H7 (cell line): ENCODE results near the gene TRPV5. TPM values are rescaled to one million over a fixed set of nuclear protein-coding genes. Genes with fewer than 3 reads are reported as not detected.
A peak's percentile ranks its signal among the peaks of the same experiment; 100 is the strongest.

ENCODE experiments used
- DNase-seq: peaks from one replicate; pipeline ENCODE4 v3.0.0; 2012
- H3K27me3 ChIP-seq: 2 replicates; pipeline ENCODE4 v1.6.0; 2011; ENCODE audit warnings: mild to moderate bottlenecking, low read length; ENCODE audit not compliant: control insufficient read depth, insufficient read depth
- H3K36me3 ChIP-seq: replicated peaks from 2 replicates; pipeline ENCODE4 v1.5.1; 2011; ENCODE audit warnings: low read length; ENCODE audit not compliant: control insufficient read depth, insufficient read depth
- H3K4me3 ChIP-seq: 2 replicates; pipeline ENCODE4 v1.5.1; 2011; ENCODE audit warnings: low read depth, mild to moderate bottlenecking, control low read depth, low read length, moderate library complexity; ENCODE audit not compliant: insufficient read depth
- total RNA-seq: library from RNA; depleted of rRNA; stranded (reverse); fragments of >200 nt; shearing (Covaris generic); gene quantifications from 2 replicates; pipeline ENCODE4 v1.2.3, GENCODE V29; 2014

Gene TRPV5
- total RNA-seq, 1 experiment from 2014 or later, result not detected

GRCh38 chr7:142930126-142930730 is 3.3 kb downstream of the TRPV5 start:
- no peak for DNase-seq
- Histone ChIP-seq H3K36me3 (no peaks in the 10 kb centered on the region), H3K27me3 (no peaks in the 10 kb centered on the region; the same call in 1 of the 2 replicates), H3K4me3 (no peak overlapping the region)

GRCh38 chr7:142927949-142928348 is 5.6 kb downstream of the TRPV5 start:
- Histone ChIP-seq H3K4me3 (no peak overlapping the region), H3K36me3 (no peaks in the 10 kb centered on the region), H3K27me3 (no peaks in the 10 kb centered on the region; the same call in 1 of the 2 replicates)
- no peak for DNase-seq

DNA sequence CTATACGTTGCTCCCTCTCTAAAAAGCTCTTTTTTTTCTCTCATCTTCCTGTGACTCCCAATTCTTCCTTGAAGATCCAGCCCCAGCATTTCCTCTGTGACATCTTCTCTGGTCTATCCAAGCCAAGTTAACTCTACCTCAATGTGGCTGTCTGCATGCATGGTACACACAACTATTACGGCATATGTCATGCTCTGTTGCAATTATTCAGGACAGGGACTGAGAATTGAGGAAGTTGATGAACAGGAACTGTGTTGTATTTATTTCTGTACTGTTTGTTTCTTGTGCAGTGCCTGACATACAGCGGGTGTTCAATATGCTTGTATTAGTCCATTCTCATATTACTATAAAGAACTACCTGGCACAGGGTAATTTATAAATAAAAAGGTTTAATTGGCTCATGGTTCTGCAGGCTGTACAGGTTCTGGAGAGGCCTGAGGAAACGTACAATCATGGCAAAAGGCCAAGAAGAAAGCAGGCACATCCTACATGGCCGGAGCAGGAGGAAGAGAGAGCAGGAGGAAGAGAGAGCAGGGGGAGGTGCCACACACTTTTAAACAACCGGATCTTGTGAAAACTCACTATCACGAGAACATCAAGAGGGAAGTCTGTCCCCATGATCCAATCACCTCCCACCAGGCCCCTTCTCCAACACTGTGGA is 6.3 kb downstream of the TRPV5 start:
- DNase-seq, result no peak
- Histone ChIP-seq H3K4me3 (no peak overlapping the region), H3K27me3 (no peaks in the 10 kb centered on the region; the same call in 1 of the 2 replicates), H3K36me3 (no peaks in the 10 kb centered on the region)

DNA sequence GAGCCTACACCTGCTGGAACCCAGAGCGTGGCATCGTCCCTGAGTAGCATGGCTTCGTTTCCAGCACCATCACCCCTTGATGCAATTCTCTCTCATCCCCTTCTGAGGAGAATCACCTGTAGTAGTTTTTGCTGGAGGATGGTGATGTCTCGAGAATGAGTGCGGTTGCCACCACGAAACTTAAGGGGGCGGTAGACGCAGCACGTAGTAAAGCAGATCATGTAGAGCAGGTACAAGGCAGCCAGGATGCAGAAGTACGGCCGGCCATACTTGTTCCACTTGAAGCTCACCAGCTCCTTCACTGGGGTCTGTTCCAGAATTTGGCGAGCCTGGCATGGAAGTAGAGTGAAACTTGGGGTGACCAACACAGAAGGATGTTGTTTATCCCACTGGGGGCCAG is 8.1 kb downstream of the TRPV5 start:
- no peak overlapping the region for H3K4me3 ChIP-seq
- no peaks in the 10 kb centered on the region for H3K36me3 ChIP-seq
- no peaks in the 10 kb centered on the region; the same call in 1 of the 2 replicates for H3K27me3 ChIP-seq
- peak; percentile 70 for DNase-seq

DNA sequence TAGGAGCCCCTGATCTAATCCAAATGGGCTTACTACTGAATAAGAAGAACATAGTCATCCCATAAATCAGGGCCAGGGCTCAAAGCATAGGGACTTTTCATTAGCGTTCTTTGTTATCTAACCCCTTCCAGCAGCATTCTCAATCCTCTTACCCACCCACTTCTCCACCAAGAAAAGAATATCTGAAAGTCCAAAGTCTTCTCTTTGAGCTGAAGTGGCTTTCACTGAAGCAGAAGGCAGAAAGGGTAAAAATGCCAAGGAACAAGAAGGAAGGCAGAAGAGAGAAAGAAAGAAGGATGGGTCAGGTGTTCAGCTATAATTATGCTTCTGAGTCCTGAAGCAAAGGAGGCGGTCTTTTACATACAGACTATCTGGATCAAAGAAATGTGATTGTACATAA is 10.2 kb downstream of the TRPV5 start:
- Histone ChIP-seq H3K27me3 (no peaks in the 10 kb centered on the region; the same call in 1 of the 2 replicates), H3K4me3 (no peak overlapping the region), H3K36me3 (no peaks in the 10 kb centered on the region)
- no peak for DNase-seq

- H3K27me3 ChIP-seq, result no peaks in the 10 kb centered on the region
- no peaks in the 10 kb centered on the region for H3K36me3 ChIP-seq
- no peak for DNase-seq
- no peak overlapping the region for H3K4me3 ChIP-seq
Measured at GRCh38 chr7:142919656-142920055, 13.9 kb downstream of the TRPV5 start.

GRCh38 chr7:142918901-142919300 is 14.6 kb downstream of the TRPV5 start:
- Histone ChIP-seq H3K4me3 (no peak overlapping the region), H3K27me3 (no peaks in the 10 kb centered on the region), H3K36me3 (no peaks in the 10 kb centered on the region)
- no peak for DNase-seq

DNA sequence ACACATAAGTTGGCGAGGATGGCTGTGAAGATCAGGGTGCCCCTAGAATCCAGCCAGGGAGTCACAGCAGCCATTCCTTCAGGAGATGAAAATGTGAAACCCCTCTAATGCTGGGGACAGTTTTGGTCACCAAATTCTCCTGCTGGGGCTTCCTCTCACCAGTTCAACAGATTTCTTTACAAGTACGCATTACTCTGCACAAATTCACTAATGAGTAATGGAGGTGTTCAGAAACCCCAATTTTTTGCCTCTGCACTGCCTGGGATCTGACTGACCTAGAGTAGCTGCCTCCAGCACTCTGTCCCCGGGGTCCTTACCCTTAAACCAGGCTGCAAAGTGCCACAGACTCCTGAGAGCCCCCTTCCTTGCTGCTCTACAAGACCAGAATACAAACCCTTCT is 16.1 kb downstream of the TRPV5 start:
- no peak overlapping the region for H3K4me3 ChIP-seq
- DNase-seq, result no peak
- no peaks in the 10 kb centered on the region for H3K27me3 ChIP-seq
- H3K36me3 ChIP-seq, result no peaks in the 10 kb centered on the region

GRCh38 chr7:142916508-142916907 is 17.0 kb downstream of the TRPV5 start:
- no peak overlapping the region for H3K4me3 ChIP-seq
- H3K27me3 ChIP-seq, result no peaks in the 10 kb centered on the region
- no peak for DNase-seq
- no peaks in the 10 kb centered on the region for H3K36me3 ChIP-seq

- DNase-seq, result no peak
Measured at GRCh38 chr7:142915315-142915714, 18.2 kb downstream of the TRPV5 start.

GRCh38 chr7:142914121-142914520 is 19.4 kb downstream of the TRPV5 start:
- Histone ChIP-seq H3K27me3 (no peaks in the 10 kb centered on the region), H3K4me3 (no peak overlapping the region), H3K36me3 (no peaks in the 10 kb centered on the region)
- DNase-seq, result no peak

More at GRCh38 chr7:142915315-142915714, 18.2 kb downstream of the TRPV5 start:
- H3K36me3 ChIP-seq, result no peaks in the 10 kb centered on the region
- no peaks in the 10 kb centered on the region for H3K27me3 ChIP-seq
- no peak overlapping the region for H3K4me3 ChIP-seq

- Histone ChIP-seq H3K27me3 (no peaks in the 10 kb centered on the region), H3K36me3 (no peaks in the 10 kb centered on the region)
- no peak for DNase-seq
Measured at GRCh38 chr7:142913566-142913965, 20.0 kb downstream of the TRPV5 start.

GRCh38 chr7:142913051-142913450 is 20.5 kb downstream of the TRPV5 start:
- H3K36me3 ChIP-seq, result no peaks in the 10 kb centered on the region
- H3K4me3 ChIP-seq, result no peak overlapping the region
- no peaks in the 10 kb centered on the region for H3K27me3 ChIP-seq
- no peak for DNase-seq

More at GRCh38 chr7:142913566-142913965, 20.0 kb downstream of the TRPV5 start:
- no peak overlapping the region for H3K4me3 ChIP-seq

DNA sequence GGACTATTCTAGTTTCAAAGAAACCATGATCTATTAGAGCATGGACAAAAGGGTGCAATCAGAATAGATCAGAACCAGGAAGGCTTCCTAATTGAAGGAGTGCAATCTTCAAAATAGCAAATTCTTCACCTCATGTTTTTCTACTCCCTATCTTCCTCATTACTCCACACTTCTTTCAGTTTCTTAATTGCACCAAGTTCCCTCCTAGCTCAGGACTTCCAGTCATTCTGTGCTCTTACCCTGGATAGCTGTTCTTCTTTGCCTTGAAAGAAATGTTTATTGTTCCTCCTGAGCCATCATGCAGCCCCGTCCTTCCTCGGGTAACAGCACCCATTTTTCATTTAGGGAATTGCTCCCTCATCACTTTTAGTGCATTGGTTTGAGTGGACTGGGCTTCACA is 23.1 kb downstream of the TRPV5 start:
- DNase-seq, result no peak
- Histone ChIP-seq H3K36me3 (no peaks in the 10 kb centered on the region), H3K27me3 (no peaks in the 10 kb centered on the region), H3K4me3 (no peak overlapping the region)

DNA sequence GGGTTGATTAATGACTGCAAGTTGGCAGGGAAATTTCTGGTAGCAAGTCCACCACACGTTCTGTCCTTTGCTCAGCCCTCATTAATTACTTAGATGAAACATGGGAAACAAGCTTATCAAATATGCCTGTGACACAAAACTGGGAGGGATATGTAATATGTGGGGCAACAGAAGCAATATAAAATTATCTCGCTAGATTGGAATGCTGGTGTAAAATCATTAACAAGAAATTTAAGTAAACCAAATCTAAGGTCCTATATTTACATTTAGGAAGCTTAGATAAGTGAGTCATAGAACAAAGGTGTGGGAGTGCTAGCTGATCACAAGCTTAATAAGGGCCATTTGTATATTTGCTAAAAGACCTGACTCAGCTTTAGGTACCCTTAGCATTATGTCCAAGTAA is 23.5 kb downstream of the TRPV5 start:
- Histone ChIP-seq H3K36me3 (no peaks in the 10 kb centered on the region), H3K4me3 (no peak overlapping the region), H3K27me3 (no peaks in the 10 kb centered on the region)
- DNase-seq, result no peak
